Gastrocnemius medialis (tissue), 4 donors: ENCODE data around the gene KCTD18.

ENCODE experiments used
- POLR2A ChIP-seq, 2 donors: fragments of 450-650 bp; IDR thresholded peaks; one replicate each; pipeline ENCODE4 v1.6.1; 2017; ENCODE audit warnings: antibody characterized with exemption in 2 of 2, mild to moderate bottlenecking in 2 of 2, moderate library complexity in 2 of 2
- TF ChIP-seq, protein P1 (sequence below), 5 experiments: fragments of 450-650 bp in 3 of 5; fragments of 200-600 bp in 2 of 5; sonication (generic) in 2 of 5; IDR thresholded peaks in 4 of 5; conservative IDR thresholded peaks in 1 of 5; 1 replicate in 4 of 5; 2 replicates in 1 of 5; pipeline ENCODE4 v1.5.1; 2016 to 2019; ENCODE audit warnings: antibody characterized with exemption in 5 of 5, mild to moderate bottlenecking in 3 of 5, moderate library complexity in 3 of 5

- TF ChIP-seq, protein P1, sequence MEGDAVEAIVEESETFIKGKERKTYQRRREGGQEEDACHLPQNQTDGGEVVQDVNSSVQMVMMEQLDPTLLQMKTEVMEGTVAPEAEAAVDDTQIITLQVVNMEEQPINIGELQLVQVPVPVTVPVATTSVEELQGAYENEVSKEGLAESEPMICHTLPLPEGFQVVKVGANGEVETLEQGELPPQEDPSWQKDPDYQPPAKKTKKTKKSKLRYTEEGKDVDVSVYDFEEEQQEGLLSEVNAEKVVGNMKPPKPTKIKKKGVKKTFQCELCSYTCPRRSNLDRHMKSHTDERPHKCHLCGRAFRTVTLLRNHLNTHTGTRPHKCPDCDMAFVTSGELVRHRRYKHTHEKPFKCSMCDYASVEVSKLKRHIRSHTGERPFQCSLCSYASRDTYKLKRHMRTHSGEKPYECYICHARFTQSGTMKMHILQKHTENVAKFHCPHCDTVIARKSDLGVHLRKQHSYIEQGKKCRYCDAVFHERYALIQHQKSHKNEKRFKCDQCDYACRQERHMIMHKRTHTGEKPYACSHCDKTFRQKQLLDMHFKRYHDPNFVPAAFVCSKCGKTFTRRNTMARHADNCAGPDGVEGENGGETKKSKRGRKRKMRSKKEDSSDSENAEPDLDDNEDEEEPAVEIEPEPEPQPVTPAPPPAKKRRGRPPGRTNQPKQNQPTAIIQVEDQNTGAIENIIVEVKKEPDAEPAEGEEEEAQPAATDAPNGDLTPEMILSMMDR (IDR thresholded peaks at IDR 0.05 in 4 of 5, conservative IDR thresholded peaks at IDR 0.05 in 1 of 5), result no peak
- no peak for TF ChIP-seq POLR2A (IDR thresholded peaks at IDR 0.05)
Measured at GRCh38 chr2:200471928-200472645, 37.8 kb downstream of the KCTD18 start.
